K562 (cell line): ENCODE results near the gene SOAT2. TPM values are rescaled to one million over a fixed set of nuclear protein-coding genes. Genes with fewer than 3 reads are reported as not detected.

ENCODE experiments used
- MXD1 ChIP-seq: fragments of 250-450 bp; sonication (Bioruptor Pico); IDR thresholded peaks from 2 replicates; pipeline ENCODE4 v1.8.0; 2021; ENCODE audit warnings: borderline replicate concordance, mild to moderate bottlenecking, moderate library complexity; ENCODE audit not compliant: poor library complexity, severe bottlenecking
- REST ChIP-seq, 2 experiments: fragments of 450-650 bp; formaldehyde crosslinking in 1 of 2; IDR thresholded peaks; 2 replicates each; pipeline versions ENCODE4 v1.4.0 to v1.6.1; 2014 to 2020; ENCODE audit warnings: mild to moderate bottlenecking in 2 of 2, borderline replicate concordance in 1 of 2, low read depth in 1 of 2
- polyA plus RNA-seq, 8 experiments: library from polyadenylated mRNA; depleted of rRNA in 4 of 8; stranded (reverse) in 5 of 8; unstranded in 3 of 8; fragments of >200 nt; fragmentation: Nextera tagmentation in 2 of 8; fragmentation: Illumina TruSeq in 1 of 8; extraction: Ambion mirVana in 2 of 8; extraction: Trizol in 1 of 8; gene quantifications; 2 replicates each; pipeline versions ENCODE4 v1.2.1 to v1.2.3, GENCODE V29; 2011 to 2014; ENCODE audit warnings: inconsistent platforms in 1 of 8, missing spikeins in 1 of 8
- total RNA-seq, 7 experiments: library from RNA; depleted of rRNA in 6 of 7; stranded (reverse); fragments of >200 nt in 6 of 7; fragmentation: Illumina TruSeq in 2 of 7; extraction: Trizol in 2 of 7; gene quantifications; 2 replicates each; pipeline versions ENCODE4 v1.2.1 to v1.2.3, GENCODE V29; 2011 to 2021; ENCODE audit warnings: low replicate concordance in 1 of 7

SOAT2 gene
- total and polyA plus RNA-seq, 9 of the 15 experiments (the other 6 are each of a cell fraction or from before 2014, with no cell fraction given), result 0.04 TPM; not detected in 8

- TF ChIP-seq REST (IDR thresholded peaks at IDR 0.05; ENCODE audit: borderline replicate concordance) (no peak), REST (CRISPR knock-in tag; IDR thresholded peaks at IDR 0.05; ENCODE audit: low read depth) (no peak), MXD1 (CRISPR knock-in tag) (no peak)
These were observed 2.6 kb downstream of the SOAT2 start (continued) for GRCh38 chr12:53105712-53106439.
